SK-N-SH (cell line): ENCODE results near the gene CPEB3. TPM values are rescaled to one million over a fixed set of nuclear protein-coding genes. Genes with fewer than 3 reads are reported as not detected.

Experiments
- CTCF ChIA-PET: fragments of 300-600, 350-600 bp; formaldehyde crosslinking; extraction: SDS; loops from one replicate; lab custom pipeline; 2021; lab: Yijun Ruan, JAX
- POLR2A ChIA-PET: fragments of 350-600 bp; sonication (Branson Sonifier 250); formaldehyde crosslinking; extraction: SDS; loops from one replicate; lab custom pipeline; 2020; ENCODE audit warnings: antibody characterized with exemption, inconsistent platforms; lab: Yijun Ruan, JAX
- DNase-seq: peaks from one replicate; pipeline ENCODE4 v3.0.0; 2012
- H2AFZ ChIP-seq: fragments of 200-600 bp; sonication (generic); 2 replicates; pipeline ENCODE4 v1.8.1; 2016; ENCODE audit warnings: antibody characterized with exemption, mild to moderate bottlenecking, low read depth
- H3F3A ChIP-seq: fragments of 200-600 bp; sonication (generic); replicated peaks from 2 replicates; pipeline ENCODE3; 2016; ENCODE audit warnings: antibody characterized with exemption, mild to moderate bottlenecking; ENCODE audit not compliant: insufficient read depth
- H3K27ac ChIP-seq, 2 experiments: fragments of 200-500 bp in 1 of 2; fragments of 200-600 bp in 1 of 2; sonication (Bioruptor generic) in 1 of 2; sonication (generic), shearing (Covaris generic) in 1 of 2; 2 replicates each; pipeline versions ENCODE4 v1.5.1 to v1.6.1; 2014 to 2016; ENCODE audit warnings: low read depth in 2 of 2, inconsistent platforms in 1 of 2, low read length in 1 of 2, mild to moderate bottlenecking in 1 of 2, mixed read lengths in 1 of 2
- H3K27me3 ChIP-seq: fragments of 200-600 bp; sonication (generic), shearing (Covaris generic); 2 replicates; pipeline ENCODE4 v1.6.1; 2016; ENCODE audit warnings: mixed run types; ENCODE audit not compliant: insufficient read depth
- H3K36me3 ChIP-seq, 2 experiments: fragments of 200-500 bp in 1 of 2; fragments of 200-600 bp in 1 of 2; sonication (Bioruptor generic) in 1 of 2; sonication (generic) in 1 of 2; replicated peaks in 1 of 2; 2 replicates each; pipeline versions ENCODE3 to v1.5.1; 2014 to 2016; ENCODE audit warnings: low read length in 1 of 2, mild to moderate bottlenecking in 1 of 2; ENCODE audit not compliant: insufficient read depth in 2 of 2, control insufficient read depth in 1 of 2
- H3K4me1 ChIP-seq, 2 experiments: fragments of 200-500 bp in 1 of 2; fragments of 200-600 bp in 1 of 2; sonication (Bioruptor generic) in 1 of 2; sonication (generic), shearing (Covaris generic) in 1 of 2; 2 replicates each; pipeline versions ENCODE4 v1.5.1 to v1.6.1; 2014 to 2016; ENCODE audit warnings: low read depth in 1 of 2, low read length in 1 of 2, mixed run types in 1 of 2; ENCODE audit not compliant: insufficient read depth in 2 of 2, control insufficient read depth in 1 of 2
- H3K4me2 ChIP-seq: fragments of 200-600 bp; sonication (generic), shearing (Covaris generic); 2 replicates; pipeline ENCODE4 v1.6.1; 2017; ENCODE audit warnings: mixed run types
- H3K4me3 ChIP-seq, 2 experiments: fragments of 200-500 bp in 1 of 2; fragments of 200-600 bp in 1 of 2; sonication (Bioruptor generic) in 1 of 2; sonication (generic), shearing (Covaris generic) in 1 of 2; 2 replicates each; pipeline versions ENCODE4 v1.5.1 to v1.8.1; 2014 to 2016; ENCODE audit warnings: low read depth in 2 of 2, inconsistent platforms in 1 of 2, low read length in 1 of 2, mild to moderate bottlenecking in 1 of 2, mixed read lengths in 1 of 2, moderate library complexity in 1 of 2
- H3K79me2 ChIP-seq: fragments of 200-600 bp; sonication (generic); 2 replicates; pipeline ENCODE4 v1.8.1; 2017; ENCODE audit warnings: mild to moderate bottlenecking; ENCODE audit not compliant: insufficient read depth
- H3K9ac ChIP-seq: fragments of 200-600 bp; sonication (generic); 2 replicates; pipeline ENCODE4 v1.6.1; 2017; ENCODE audit warnings: mixed run types
- H3K9me2 ChIP-seq: fragments of 200-600 bp; sonication (generic); 2 replicates; pipeline ENCODE4 v1.6.1; 2017; ENCODE audit warnings: mixed run types
- H3K9me3 ChIP-seq: fragments of 200-600 bp; sonication (generic); 2 replicates; pipeline ENCODE4 v1.6.1; 2017; ENCODE audit warnings: mixed run types, mild to moderate bottlenecking, moderate library complexity
- H4K20me1 ChIP-seq: fragments of 200-600 bp; sonication (generic); 2 replicates; pipeline ENCODE4 v1.6.1; 2017; ENCODE audit warnings: mild to moderate bottlenecking, mixed run types; ENCODE audit not compliant: insufficient read depth
- CHD2 ChIP-seq: fragments of 150-350 bp; IDR thresholded peaks from 2 replicates; pipeline ENCODE4 v1.6.1; 2018; ENCODE audit warnings: low read length; ENCODE audit not compliant: partially characterized antibody
- EP300 ChIP-seq, 2 experiments: IDR thresholded peaks; 2 replicates each; pipeline versions ENCODE4 v1.4.0 to v1.6.1; 2012; ENCODE audit warnings: borderline replicate concordance in 1 of 2, low read depth in 1 of 2, low read length in 1 of 2
- EZH2phosphoT487 ChIP-seq: fragments of 200-600 bp; sonication (generic); IDR thresholded peaks from 2 replicates; pipeline ENCODE4 v1.6.1; 2017; ENCODE audit warnings: low read depth, mixed run types, mild to moderate bottlenecking, antibody characterized with exemption, moderate library complexity, borderline replicate concordance
- JUND ChIP-seq: IDR thresholded peaks from 2 replicates; pipeline ENCODE4 v1.4.0; 2012
- RAD21 ChIP-seq: IDR thresholded peaks from 2 replicates; pipeline ENCODE4 v1.6.1; 2012; ENCODE audit warnings: mild to moderate bottlenecking, low read length
- SIN3A ChIP-seq: IDR thresholded peaks from 2 replicates; pipeline ENCODE4 v1.6.1; 2012; ENCODE audit warnings: low read depth, mild to moderate bottlenecking, low read length, moderate library complexity, borderline replicate concordance
- SMC3 ChIP-seq: IDR thresholded peaks from 2 replicates; pipeline ENCODE4 v1.6.1; 2012; ENCODE audit warnings: low read depth, low read length, improper control_type of control experiment
- TAF1 ChIP-seq: IDR thresholded peaks from 2 replicates; pipeline ENCODE4 v1.6.1; 2012; ENCODE audit warnings: low read depth, mild to moderate bottlenecking, low read length, moderate library complexity, borderline replicate concordance
- TEAD4 ChIP-seq: IDR thresholded peaks from 2 replicates; pipeline ENCODE4 v1.4.0; 2012; ENCODE audit warnings: mild to moderate bottlenecking, borderline replicate concordance; ENCODE audit not compliant: insufficient read depth
- WGBS: methylation state at CpG from one replicate; pipeline ENCODE4 v1.1.6; 2017; ENCODE audit warnings: low lambda C conversion rate; 5-methylcytosine and 5-hydroxymethylcytosine counted together
- polyA plus RNA-seq, 3 experiments: library from polyadenylated mRNA; depleted of rRNA; stranded (reverse); fragments of >200 nt; gene quantifications; 2 replicates each; pipeline ENCODE4 v1.2.3, GENCODE V29; 2012
- TF ChIP-seq, protein P1 (sequence below): fragments of 200-600 bp; sonication (generic); IDR thresholded peaks from 2 replicates; pipeline ENCODE4 v1.6.1; 2017; ENCODE audit warnings: antibody characterized with exemption, mild to moderate bottlenecking, moderate library complexity
- TF ChIP-seq, protein P2 (sequence below): fragments of 150-350 bp; IDR thresholded peaks from 2 replicates; pipeline ENCODE4 v1.6.1; 2017; ENCODE audit warnings: antibody characterized with exemption, low read length, low read depth, borderline replicate concordance

CPEB3 gene
- polyA plus RNA-seq, 1 of the 3 experiments (the other 2 are of a cell fraction), result 0.36 TPM

DNA sequence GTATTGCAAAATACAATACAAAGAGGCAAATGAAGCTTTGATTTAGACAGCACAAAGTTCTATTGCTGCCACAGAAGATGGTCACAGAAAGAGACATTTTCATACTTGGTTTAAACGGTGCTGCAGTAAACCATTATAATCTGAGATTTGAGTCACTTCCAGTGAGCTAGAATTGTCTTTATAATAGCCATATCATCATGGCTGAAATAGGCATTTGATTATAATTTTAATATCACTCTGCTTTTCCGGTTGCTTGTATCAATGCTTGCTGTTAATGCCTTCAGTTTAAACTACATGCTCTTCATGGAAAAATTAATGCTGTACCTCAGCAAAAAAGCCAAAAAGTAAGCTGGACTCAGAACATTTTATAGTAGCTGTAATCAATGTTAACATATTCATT is 48.5 kb downstream of the CPEB3 start:
- no peak for DNase-seq
- 29% methylated on average over 2 of the region's 2 CpGs for WGBS
- Histone ChIP-seq H3K79me2 (no peaks in the 10 kb centered on the region), H3K27ac (no peak overlapping the region), H3K4me1 (peaks cover 0 to 18% of the 10 kb centered on the region in 2 experiments; a peak in 2 of 4 replicates), H3K36me3 (no peaks in the 10 kb centered on the region)
- TF ChIP-seq EP300 (IDR thresholded peaks at IDR 0.05; ENCODE audit: borderline replicate concordance in 1 of 2, low read depth in 1 of 2, low read length in 1 of 2) (no peak), TAF1 (no peak), CHD2 (no peak), EZH2phosphoT487 (no peak)
- TF ChIP-seq, all 33 proteins: peak for 0
- no peaks in the 10 kb centered on the region for H4K20me1 ChIP-seq
- H3F3A ChIP-seq, result peaks cover 22% of the 10 kb centered on the region
- peak overlapping the region in 1 of 2 experiments; percentile 54; a peak in 2 of 4 replicates for H3K4me3 ChIP-seq
- no peaks in the 10 kb centered on the region for H3K9me2 ChIP-seq
- CTCF ChIA-PET, result interaction anchor here (1.1 to 1.4 kb wide), 2 partner anchors 48 to 155 kb away, joined by 4 read pairs; partner anchors contain the start of genes CPEB3 and MARCHF5
- POLR2A ChIA-PET, result interaction anchor here (1.7 kb wide), 1 partner anchor 48 kb away, joined by 5 read pairs; the partner anchor contains the start of genes CPEB3 and MARCHF5
- H3K27me3 ChIP-seq, result no peaks in the 10 kb centered on the region
- H3K4me2 ChIP-seq, result peak overlapping the region; percentile 61; the same call in 1 of the 2 replicates
- H2AFZ ChIP-seq, result no peak overlapping the region
- H3K9ac ChIP-seq, result no peak overlapping the region
- H3K9me3 ChIP-seq, result no peaks in the 10 kb centered on the region

DNA sequence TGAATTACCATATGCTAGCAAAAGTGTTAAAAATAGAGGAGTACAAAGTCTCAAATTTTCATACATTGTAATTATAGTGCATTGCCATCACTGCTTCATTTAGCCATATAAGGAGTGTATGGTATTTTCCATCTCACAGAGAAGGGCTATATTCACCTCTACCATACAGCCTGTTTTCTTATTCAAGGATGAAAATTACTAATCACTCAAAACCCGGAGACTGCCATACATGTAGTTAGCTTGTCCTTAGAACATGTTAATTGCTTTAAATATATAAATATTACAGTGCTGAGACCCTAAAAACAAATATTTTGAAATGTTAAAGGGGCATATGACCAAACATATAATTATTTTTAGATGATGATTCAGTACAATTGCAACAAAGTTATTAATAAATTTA is 49.4 kb downstream of the CPEB3 start:
- peak overlapping the region in 1 of 2 experiments; percentile 81; a peak in 1 of 4 replicates for H3K4me3 ChIP-seq
- H3K9me2 ChIP-seq, result no peaks in the 10 kb centered on the region
- H3K79me2 ChIP-seq, result no peaks in the 10 kb centered on the region
- peak overlapping the region; percentile 52; the same call in 1 of the 2 replicates for H3K9ac ChIP-seq
- H3K4me1 ChIP-seq, result peaks cover 0 to 18% of the 10 kb centered on the region in 2 experiments; a peak in 2 of 4 replicates
- H3K27ac ChIP-seq, result peak overlapping the region; percentile 75 to 91
- TF ChIP-seq, protein P1, sequence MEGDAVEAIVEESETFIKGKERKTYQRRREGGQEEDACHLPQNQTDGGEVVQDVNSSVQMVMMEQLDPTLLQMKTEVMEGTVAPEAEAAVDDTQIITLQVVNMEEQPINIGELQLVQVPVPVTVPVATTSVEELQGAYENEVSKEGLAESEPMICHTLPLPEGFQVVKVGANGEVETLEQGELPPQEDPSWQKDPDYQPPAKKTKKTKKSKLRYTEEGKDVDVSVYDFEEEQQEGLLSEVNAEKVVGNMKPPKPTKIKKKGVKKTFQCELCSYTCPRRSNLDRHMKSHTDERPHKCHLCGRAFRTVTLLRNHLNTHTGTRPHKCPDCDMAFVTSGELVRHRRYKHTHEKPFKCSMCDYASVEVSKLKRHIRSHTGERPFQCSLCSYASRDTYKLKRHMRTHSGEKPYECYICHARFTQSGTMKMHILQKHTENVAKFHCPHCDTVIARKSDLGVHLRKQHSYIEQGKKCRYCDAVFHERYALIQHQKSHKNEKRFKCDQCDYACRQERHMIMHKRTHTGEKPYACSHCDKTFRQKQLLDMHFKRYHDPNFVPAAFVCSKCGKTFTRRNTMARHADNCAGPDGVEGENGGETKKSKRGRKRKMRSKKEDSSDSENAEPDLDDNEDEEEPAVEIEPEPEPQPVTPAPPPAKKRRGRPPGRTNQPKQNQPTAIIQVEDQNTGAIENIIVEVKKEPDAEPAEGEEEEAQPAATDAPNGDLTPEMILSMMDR, result no peak
- no peak for TF ChIP-seq SMC3
- no peak for TF ChIP-seq JUND
- TF ChIP-seq, protein P2, sequence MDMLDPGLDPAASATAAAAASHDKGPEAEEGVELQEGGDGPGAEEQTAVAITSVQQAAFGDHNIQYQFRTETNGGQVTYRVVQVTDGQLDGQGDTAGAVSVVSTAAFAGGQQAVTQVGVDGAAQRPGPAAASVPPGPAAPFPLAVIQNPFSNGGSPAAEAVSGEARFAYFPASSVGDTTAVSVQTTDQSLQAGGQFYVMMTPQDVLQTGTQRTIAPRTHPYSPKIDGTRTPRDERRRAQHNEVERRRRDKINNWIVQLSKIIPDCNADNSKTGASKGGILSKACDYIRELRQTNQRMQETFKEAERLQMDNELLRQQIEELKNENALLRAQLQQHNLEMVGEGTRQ, result no peak
- TF ChIP-seq TEAD4, result no peak
- no peak for TF ChIP-seq SIN3A
- no peak for TF ChIP-seq RAD21
- H3K9me3 ChIP-seq, result no peaks in the 10 kb centered on the region
- H3K27me3 ChIP-seq, result no peaks in the 10 kb centered on the region
- ChIA-PET CTCF (interaction anchor here (0.6 to 1.8 kb wide), 3 partner anchors 49 to 202 kb away, joined by 3 to 4 read pairs (median 4); partner anchors contain the start of genes CPEB3 and MARCHF5), POLR2A (no interaction called here)
- WGBS, result 89% methylated on average over 1 of the region's 1 CpG
- H3K36me3 ChIP-seq, result no peaks in the 10 kb centered on the region
- peak overlapping the region; percentile 93; the same call in 1 of the 2 replicates for H3K4me2 ChIP-seq
- no peaks in the 10 kb centered on the region for H4K20me1 ChIP-seq
- peak overlapping the region; percentile 91; the same call in 1 of the 2 replicates for H2AFZ ChIP-seq
- DNase-seq, result no peak
- H3F3A ChIP-seq, result peaks cover 22% of the 10 kb centered on the region
